Neural cell (in vitro differentiated cells): ENCODE results near the gene ABCC9.
"Not testable (repeated sequence)": the region's sequence is repeated elsewhere in the genome, so short reads cannot be mapped to it uniquely, and the experiment has no call there.

Experiments
- CTCF ChIP-seq: fragments of 450-650 bp; IDR thresholded peaks from 2 replicates; pipeline ENCODE4 v1.5.1; 2014; ENCODE audit warnings: antibody characterized with exemption, mild to moderate bottlenecking, moderate library complexity; ENCODE audit not compliant: poor library complexity, severe bottlenecking
- EP300 ChIP-seq: fragments of 450-650 bp; conservative IDR thresholded peaks from 2 replicates; pipeline ENCODE4 v1.6.1; 2014; ENCODE audit warnings: antibody characterized with exemption, mild to moderate bottlenecking, moderate library complexity; ENCODE audit not compliant: poor library complexity, severe bottlenecking
- EZH2 ChIP-seq: fragments of 200-600, 300-800 bp; shearing (Covaris generic), sonication (generic); IDR thresholded peaks from 2 replicates; pipeline ENCODE4 v1.6.1; 2014; ENCODE audit warnings: antibody characterized with exemption, low read length, borderline replicate concordance, mild to moderate bottlenecking; ENCODE audit not compliant: insufficient read depth, poor library complexity, severe bottlenecking
- MXI1 ChIP-seq: fragments of 450-650 bp; conservative IDR thresholded peaks from 2 replicates; pipeline ENCODE4 v1.6.1; 2014; ENCODE audit warnings: antibody characterized with exemption, mild to moderate bottlenecking; ENCODE audit not compliant: poor library complexity, severe bottlenecking
- POLR2AphosphoS5 ChIP-seq: IDR thresholded peaks from 2 replicates; pipeline ENCODE4 v1.6.1; 2012
- SMC3 ChIP-seq: fragments of 450-650 bp; conservative IDR thresholded peaks from 2 replicates; pipeline ENCODE4 v1.6.1; 2014; ENCODE audit warnings: antibody characterized with exemption, mild to moderate bottlenecking, moderate library complexity; ENCODE audit not compliant: poor library complexity

DNA sequence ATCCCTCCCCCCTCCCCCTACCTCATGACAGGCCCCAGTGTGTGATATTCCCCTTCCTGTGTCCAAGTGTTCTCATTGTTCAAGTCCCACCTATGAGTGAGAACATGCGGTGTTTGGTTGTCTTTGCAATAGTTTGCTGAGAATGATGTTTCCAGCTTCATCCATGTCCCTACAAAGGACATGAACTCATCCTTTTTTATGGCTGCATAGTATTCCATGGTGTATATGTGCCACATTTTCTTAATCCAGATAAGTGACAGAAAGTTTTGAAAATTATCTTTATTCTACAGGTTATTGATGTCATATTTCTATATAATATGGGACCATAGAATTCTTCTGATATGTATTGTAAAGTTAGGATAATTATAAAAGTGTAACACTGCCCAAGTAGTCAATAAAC lies 11.3 kb downstream of the ABCC9 start:
- not testable (repeated sequence) for TF ChIP-seq EP300, POLR2AphosphoS5, CTCF, EZH2, SMC3, MXI1
